ENCODE data around the gene HNRNPD.
"Not testable (repeated sequence)": the region's sequence is repeated elsewhere in the genome, so short reads cannot be mapped to it uniquely, and the experiment has no call there.

The HNRNPD gene

GRCh38 chr4:82372517-82373485 lies 990 bp downstream of the HNRNPD start:
- DNase-seq, result peak; percentile 62

DNA sequence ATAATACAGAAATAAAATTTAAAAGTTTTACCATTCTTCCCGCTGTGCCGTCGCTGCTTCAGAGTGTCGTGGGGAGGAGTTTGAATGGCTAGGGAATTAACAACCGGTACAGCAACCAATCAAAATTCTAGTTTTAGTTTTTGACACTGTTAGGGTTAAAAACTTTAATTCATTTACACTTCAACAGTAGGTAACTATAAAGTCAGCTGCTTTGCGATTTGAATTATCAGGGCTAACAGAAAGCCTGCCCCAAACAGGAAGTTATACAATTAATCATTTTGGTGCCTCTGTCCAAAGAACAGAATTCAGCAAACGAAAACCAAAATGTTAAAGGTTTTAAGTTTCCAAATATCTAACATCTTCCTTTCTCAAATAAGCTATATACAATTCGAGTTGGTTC lies 2.3 kb downstream of the HNRNPD start:
- no peak for DNase-seq

DNA sequence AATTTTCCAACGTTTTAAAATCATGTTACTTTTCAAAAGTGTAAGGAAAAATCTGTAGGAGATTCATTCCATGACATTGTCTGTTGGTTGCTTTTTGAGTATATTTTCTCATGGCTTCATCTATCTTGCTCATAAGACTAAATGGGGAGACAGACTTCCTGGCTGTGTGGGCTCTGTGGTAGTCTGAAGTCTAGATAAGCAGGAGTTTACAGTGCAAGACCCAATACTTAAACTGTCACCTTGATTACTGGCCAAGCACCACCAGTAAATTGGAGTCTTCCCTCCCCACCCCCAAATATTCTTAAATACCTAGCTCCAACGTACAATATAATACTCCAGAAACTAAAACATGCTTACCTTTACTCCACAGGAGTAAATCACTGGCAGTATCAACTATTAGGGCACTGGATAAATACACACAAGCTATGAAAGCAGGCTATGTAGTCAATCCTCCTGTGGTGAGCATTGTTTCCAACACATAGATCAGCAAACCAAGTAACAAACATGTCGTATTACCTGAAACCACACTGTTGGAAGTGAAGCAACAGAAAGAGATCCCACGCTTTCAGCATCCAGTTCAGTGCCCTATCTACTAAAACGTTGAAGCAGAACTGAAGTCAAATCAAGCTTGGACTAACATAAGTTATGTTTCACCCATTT lies 6.2 kb downstream of the HNRNPD start:
- DNase-seq, result no peak

GRCh38 chr4:82366431-82366830 lies 7.4 kb downstream of the HNRNPD start:
- not testable (repeated sequence) for DNase-seq

DNA sequence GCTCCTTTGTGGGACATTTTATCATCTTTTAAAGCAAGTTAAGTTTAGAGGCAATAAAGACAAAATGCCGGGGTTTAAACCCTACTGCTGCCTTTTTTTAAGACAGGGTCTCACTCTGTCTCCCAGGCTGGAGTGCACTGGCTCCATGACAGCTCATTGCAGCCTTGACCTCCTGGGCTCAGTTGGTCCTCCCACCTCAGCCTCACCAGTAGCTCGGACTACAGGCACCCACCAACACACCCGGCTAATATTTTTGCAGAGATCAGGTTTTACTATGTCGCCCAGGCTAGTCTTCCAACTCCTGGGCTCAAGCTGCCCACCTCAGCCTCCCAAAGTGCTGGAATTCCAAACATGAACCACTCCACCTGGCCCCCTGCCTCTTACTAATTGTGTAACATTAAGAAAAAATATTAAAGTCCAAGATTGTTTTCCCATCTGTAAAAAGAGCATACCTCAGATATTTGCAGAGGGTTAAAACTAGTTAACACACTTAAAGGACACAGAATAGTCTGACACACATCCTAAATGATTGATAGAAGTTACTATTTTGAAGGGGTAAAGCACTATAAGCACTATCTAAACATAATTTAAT lies 9.8 kb downstream of the HNRNPD start:
- no peak for DNase-seq

GRCh38 chr4:82362565-82362964 lies 11.2 kb downstream of the HNRNPD start:
- DNase-seq, result no peak

DNA sequence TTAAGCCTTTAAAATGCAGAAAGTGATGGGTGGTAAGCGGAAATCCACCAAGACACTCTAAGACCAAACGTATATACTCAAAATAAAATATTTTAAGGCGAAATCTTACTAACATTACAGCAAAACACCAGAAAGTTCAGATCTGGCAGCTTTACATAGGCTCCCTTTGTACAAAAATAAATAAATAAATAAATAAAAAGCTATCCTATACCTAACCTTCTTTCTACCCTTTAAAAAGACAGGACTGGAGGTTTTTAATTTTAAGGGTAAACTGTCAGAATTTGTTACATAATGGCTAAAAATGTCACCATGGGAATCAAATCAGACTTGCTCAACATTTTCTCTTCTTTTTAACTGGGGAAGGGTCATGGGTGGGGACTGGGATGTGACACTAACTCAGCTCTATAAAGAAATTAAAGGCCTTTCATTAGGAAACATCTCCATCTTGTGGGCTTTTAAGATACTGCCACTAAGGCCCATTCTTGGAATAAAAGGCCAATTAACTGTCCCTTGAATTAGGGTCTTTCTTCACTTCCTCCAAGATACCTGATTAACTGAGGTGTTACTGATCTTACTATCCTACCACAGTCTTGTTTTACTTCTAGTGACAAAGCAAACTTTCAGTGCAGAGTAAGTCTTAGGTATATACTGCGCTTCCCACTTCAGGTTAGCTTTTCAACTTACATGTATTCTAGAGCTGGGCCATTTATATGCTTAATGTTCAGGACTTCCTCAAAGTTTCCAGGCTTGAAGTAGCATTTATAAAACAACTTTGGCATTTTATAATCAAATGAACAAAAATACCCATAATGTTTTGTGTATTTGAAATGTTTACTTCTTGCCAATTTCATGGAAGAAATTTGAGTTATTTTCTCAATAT lies 13.3 kb downstream of the HNRNPD start:
- DNase-seq, result no peak

DNA sequence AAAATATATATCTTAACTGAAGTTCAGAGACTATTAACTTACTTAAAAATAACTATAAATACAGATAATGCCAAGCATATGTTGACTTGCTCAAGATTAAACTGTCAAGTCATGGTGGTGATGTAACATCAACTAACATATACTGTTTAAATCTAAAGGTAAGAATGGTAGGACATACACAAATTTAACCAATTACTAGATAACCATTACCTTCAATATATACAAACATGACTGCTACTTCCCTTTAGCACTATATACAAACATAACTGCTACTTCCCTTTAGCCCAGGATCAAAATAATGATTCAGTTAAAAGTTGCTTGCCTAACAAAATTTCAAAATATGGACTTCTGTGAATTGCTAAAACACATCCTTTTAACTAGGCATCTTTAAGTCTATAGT lies 14.9 kb downstream of the HNRNPD start:
- DNase-seq, result no peak

DNA sequence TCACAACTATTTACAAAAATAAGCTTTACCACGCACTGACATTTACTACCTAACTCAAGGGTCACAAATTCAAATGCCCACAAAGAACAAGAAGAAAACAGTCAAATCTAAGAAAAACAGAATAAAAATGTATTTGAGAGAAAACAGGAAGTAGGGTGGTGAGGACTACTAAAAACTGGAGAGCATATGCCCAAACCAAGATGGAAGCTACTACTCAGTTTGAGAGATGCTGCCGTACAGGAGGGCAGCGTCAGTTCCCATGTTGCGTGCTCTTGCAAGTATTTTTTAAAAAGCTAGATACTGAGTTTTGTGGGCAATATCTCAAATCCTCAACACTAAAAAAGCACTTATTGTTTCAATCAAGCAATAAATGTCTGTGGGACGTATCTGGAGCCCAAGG lies 16.2 kb downstream of the HNRNPD start:
- DNase-seq, result no peak

DNA sequence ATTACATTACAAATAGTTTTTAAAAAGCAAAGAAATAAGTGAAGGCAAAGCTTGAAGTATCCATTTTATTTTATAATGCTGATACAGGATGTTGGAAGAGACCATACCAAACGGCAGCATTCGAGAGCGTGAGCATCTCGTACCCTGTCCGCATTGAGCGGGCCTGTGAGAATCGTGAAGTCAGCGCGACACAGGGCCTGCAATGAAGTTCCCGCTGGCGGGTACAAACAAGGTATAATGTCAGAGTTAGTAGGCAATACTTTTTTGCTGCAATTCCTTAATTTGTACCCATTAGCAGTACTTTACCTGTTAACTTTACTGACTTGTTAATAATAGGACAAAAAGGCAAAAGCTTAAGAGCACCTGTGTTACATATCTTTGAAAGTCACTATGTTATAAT lies 19.0 kb downstream of the HNRNPD start:
- DNase-seq, result no peak

- no peak for DNase-seq
Observed at GRCh38 chr4:82352825-82353366, 20.9 kb downstream of the HNRNPD start.

DNA sequence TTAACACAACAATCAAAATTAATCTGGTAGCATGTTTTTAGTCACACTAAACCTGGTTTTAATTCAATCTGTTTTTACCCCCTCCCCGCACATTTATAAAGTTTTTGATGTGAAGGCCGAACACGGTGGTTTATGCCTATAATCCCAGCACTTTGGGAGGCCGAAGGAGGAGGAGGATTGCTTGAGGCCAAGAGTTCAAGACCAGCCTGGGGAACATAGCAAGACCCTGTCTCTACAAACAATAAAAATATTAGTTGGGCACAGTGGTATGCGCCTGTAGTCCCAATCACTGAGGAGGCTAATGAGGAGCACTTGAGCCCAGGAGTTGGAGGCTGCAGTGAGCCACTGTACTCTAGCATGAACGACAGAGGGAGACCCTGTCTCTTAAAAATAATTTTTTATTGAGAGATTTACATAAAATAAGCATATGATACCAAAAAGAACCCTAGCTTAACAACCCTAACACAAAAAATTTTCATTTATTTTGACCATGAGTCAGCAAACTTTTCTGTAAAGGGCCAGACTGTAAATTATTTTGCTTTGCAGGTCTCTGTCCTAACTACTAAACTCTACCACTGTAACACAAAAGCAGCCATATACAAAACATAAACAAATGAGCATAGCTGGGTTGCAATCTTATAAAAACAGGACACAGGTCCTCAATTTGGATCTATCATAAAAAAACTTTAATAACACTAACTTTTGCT lies 21.5 kb downstream of the HNRNPD start:
- DNase-seq, result no peak

DNA sequence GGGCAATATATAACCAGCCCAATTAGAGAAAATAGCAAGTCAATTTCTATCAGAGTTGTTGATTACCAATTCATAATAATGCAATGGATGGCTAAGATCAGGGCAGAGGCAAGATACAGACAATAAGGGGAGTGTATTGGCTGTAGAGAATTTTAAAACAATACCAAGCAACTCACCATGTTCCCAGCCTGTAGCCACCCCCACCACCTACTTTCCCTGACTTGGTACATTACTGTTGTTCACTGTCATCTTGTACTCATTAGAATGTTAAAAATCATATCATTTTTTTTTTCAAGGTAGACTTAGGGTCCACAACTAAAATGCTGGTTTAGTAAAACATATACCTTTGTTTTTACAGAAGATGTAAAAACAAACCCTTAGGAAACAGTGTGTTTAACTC lies 27.7 kb downstream of the HNRNPD start:
- no peak for DNase-seq

DNA sequence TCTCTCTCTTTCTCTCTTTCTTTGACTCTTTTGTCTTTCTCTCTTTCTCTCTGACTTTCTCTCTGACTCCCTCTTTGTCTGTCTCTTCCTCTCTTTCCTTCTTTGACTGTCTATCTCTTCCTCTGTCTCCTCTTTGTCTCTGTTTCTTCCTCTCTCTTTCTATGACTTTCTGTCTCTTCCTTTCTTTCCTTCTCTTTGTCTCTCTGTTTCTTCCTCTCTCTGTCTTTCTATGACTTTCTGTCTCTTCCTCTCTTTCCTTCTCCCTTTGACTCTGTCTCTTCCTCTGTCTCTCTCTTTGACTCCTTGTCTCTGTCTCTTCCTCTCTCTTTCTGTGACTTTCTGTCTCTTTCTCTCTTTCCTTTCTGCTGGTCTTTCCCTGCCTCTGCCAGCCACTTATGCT lies 38.7 kb downstream of the HNRNPD start:
- DNase-seq, result no peak

- DNase-seq, result not testable (repeated sequence)
Observed at GRCh38 chr4:82333641-82334040, 40.1 kb downstream of the HNRNPD start.

GRCh38 chr4:82331814-82332213 lies 42.0 kb downstream of the HNRNPD start:
- DNase-seq, result no peak

DNA sequence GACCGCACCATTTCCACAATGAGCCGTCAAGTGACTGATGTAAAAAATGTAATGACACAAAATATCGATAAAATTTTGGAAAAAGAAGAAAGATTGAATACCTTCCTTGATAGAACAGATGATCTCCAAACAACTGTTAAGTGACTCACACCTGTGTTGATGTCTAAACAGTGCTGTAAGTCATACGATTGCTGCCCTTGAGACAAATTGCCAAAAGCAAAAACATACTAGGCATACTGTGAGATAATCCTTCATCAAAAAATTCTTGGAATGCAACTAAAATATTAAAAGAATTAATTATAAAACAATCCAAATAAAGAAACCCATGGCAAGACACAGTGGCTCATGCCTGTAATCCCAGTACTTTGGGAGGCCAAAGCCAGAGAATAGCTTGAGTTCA lies 53.4 kb downstream of the HNRNPD start:
- DNase-seq, result no peak

DNA sequence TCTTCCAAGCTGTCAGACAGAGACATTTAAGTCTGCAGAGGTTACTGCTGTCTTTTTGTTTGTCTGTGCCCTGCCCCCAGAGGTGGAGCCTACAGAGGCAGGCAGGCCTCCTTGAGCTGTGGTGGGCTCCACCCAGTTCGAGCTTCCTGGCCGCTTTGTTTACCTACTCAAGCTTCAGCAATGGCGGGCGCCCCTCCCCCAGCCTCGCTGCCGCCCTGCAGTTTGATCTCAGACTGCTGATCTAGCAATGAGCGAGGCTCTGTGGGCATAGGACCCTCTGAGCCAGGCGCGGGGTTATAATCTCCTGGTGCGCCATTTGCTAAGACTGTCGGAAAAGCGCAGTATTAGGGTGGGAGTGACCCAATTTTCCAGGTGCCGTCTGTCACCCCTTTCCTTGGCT lies 70.7 kb downstream of the HNRNPD start:
- DNase-seq, result not testable (repeated sequence)

All from activated CD4-positive, alpha-beta T cell treated with anti-CD3 and anti-CD28 coated beads, Interleukin-2, amount 50 U/mL, for 1 hour (primary cell).